HG02763 (cell line): ENCODE measurements around the gene ELK4.
A peak's percentile ranks its signal among the peaks of the same experiment; 100 is the strongest.
"Not testable (repeated sequence)": the region's sequence is repeated elsewhere in the genome, so short reads cannot be mapped to it uniquely, and the experiment has no call there.

Experiments
- ATAC-seq: cut with Tn5 transposase; IDR thresholded peaks from one replicate; pipeline ENCODE4 v1.9.1; 2021; ENCODE audit warnings: mild to moderate bottlenecking, moderate library complexity; ENCODE audit not compliant: unreplicated experiment

Gene ELK4

DNA sequence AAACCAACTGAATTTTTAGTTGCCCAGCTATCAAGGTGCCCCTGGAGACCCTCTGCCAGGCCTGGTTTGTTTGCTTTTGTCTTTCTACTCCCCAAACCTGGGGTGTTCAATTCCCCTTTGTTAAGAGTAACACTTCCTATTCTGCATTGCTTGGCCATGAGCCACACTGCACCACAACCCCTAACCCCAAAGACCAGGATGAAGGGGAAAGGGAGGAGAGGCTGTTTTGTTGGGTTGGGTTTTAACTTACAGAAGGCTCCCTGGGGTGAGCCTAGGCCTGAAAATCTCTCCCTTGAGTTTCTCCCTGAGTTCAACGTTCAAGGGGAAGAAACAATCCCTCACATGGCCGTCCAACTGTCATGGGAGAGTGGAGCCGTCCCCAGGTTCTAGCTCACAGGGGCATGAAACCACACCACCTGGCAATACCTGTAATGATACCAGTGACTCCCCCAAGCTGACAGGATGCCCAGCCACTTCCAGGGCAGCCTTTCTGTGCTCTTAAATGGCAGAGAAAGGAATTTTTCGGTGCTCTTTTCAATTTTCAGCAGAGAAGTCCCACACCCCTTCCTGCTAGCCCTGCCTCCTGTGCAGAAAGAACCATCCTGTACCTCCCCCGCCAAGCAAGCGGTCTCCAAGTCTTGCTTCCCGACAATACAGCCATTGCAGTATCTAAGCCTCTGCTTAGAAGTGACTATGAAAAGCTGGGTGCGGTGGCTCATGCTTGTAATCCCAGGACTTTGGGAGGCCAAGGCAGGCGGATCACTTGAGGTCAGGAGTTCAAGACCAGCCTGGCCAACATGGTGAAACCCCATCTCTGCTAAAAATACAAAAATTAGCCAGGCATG, 33.6 kb upstream of the ELK4 start:
- ATAC-seq, result no peak

DNA sequence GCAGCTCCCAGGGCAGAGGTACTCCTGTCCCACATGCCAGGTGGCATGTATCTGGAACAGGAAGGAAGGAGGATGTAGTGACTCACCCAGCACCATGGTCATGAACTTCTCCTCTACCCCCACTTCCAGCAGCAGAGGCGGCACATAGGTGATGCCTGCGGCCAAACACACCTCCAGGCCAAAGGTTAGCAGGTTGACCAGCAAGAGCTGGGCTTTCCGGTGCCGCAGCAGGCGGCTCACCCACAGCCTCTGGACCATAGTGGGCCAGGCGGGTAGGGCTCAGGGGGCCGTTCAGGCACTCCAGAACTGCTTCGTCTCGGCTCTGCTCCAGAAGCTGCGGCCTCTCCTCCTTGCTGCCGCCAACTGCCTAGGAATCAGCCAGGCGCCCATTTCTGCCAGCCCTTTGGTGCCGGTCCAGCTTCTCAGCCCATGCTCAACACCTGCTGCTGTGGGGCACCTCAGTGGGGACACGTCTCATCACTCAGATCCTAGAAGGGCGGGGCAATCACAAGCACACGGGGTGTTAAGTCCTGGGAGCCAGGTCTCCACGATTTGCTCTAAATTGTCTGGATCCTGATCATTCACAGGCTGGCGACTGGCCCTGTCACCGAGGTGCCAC, 32.7 kb upstream of the ELK4 start:
- ATAC-seq, result no peak

DNA sequence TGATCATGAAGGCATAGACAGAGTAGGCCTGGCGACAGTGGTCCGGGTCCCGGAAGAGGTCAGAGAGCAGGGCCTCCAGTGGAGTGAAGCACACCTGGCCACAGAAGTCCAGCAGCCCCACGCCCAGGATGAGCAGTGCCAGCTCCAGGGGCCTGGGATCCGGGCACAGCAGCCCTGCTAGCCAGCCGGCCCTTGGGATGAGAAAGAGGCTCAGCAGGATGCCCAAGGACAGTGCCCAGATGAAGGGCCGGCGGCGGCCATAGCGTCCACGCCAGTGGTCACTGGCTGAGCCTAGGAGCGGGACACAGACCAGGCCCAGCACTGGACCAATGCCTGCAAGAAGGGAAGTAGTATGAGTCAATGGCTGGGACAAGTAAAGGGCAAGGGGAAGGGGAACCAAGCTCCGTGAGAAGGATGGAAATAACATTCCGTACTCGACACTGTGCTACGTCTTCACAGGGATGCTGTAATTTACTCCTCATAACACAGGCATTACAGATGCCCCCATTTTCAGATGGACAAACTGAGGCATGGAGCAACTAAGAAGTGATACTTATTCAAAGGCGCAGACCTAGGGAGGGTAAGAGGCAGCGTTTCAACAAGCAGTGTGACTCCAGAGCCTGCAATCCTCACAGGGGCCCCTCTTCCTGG, 31.6 kb upstream of the ELK4 start:
- no peak for ATAC-seq

DNA sequence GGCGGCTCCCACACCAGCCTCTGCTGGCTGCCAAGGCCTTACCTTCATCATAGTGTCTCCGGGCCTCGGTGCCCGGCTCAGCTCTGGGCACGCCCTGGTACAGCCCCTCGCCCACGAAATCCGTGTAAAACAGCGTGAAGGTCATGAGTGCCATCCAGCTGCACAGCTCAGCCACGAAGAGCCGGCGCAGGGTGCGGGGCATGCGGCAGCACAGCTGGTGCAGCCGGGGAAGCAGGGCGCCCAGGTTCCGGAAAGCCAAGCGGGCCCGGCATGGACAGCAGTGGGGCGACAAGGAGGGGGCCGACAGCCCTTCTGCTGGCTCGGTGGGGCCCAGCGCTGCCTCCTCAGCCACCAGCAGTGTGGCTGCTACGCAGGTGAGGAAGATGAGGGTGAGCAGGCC, 31.0 kb upstream of the ELK4 start:
- ATAC-seq, result no peak

DNA sequence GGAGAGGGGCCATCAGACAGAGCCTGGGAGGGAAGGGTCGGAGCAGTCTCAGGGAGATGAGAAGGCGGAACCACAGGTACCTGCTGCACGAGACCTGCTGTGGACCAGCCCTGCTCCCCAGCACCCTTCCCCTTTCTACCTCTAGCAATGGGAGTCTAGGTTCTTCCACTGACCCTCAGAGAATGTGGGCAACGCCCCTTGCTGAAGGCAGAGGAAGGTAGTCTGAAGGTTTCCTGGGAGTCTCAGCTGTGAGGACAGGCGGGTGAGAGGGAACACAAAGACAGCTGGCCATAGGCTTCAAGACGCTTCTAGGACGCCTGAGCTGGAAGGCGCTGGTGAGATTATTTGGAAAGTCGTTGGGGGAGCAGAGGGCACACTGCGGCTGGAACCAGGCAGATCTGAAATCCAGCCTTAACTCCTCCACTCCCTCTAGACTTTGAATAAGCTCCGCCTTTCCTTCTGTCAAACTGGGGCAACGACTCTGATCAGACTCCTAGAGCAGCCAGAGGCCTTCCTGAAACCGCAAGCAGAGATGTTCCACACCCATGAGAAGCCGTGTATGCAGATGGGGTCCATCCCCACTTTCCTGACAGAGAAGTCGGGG, 30.4 kb upstream of the ELK4 start:
- ATAC-seq, result no peak

DNA sequence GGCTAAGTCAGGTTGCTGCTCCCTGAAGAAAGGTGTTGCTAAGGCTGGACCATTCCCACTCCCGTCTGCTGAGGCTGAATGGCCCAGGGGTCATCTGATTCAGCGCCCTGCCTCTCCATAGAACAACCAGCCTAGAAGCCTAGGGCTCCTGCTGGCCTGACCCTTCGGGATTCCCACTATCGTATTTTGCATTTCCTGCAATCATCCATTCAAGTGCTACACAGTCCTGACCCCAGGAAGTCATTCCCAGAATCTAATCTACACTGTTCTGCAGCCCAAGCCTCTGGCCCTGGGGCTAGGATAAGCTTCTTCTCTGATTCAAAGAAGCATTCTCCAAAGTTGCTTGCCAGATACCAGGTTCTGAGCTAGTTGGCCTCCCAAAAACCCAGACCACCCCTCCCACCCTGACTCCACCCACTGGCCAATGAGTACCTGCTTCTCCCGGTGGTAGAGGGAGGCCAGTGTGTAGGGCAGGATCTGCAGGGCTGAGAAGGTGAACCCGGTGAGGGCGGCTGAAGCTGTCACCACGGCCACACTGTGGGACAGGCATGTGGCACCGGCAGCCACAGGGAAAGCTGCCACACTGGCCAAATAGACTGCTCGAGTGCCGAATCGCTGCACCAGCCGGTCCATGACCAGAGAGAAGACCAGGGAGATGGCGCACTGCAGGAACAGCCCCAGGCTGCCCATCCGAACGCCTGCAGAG, 29.8 kb upstream of the ELK4 start:
- ATAC-seq, result no peak

DNA sequence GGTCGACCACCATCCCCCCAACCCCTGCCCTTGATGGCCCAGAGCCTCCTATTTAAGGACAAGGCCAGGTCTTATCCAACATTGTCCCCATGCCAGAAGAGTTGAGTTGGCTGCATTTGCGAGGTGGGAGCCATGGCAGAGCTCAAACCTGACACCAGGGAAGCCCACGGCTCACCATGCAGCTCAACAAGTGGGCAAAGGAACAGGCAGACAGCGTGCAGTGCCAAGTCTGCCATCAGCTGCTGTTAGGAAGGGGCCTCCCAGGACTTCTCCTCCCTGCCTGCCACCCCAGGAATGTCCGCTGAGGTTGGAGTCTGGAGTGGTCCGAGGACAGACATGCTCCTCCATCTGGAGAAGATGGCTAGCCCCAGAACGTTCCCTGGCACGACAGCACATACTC, 28.6 kb upstream of the ELK4 start:
- no peak for ATAC-seq

DNA sequence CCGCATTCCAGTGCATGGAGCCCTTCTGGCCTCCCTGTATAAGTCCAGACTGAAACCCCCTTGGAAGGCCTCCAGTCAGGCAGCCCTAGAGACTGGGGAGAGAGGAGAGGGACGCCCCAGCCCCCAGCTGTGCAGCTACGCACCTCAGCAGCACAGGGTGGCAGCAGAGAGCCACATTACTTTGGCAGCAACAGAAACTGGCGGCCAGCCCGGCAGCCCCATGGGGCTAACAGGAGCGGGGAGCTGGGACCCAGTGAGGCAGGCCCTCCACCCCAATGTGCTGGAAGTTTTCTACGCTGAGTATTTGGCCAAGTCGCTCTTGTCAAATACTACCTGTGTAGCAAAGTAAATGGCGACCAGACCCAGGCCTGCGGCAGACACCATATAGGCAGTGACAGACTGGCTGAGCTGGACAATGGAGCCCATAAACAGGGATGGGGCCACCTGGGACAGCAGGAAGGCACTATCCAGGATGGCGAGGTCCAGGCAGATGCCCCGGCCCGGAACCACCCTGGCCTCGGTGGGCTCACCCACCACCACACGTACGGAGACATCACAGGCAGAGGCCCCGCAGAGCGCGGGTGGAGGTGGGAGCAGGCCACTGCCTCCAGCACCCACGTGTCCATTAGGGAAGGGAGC, 27.3 kb upstream of the ELK4 start:
- peak; percentile 60 for ATAC-seq

DNA sequence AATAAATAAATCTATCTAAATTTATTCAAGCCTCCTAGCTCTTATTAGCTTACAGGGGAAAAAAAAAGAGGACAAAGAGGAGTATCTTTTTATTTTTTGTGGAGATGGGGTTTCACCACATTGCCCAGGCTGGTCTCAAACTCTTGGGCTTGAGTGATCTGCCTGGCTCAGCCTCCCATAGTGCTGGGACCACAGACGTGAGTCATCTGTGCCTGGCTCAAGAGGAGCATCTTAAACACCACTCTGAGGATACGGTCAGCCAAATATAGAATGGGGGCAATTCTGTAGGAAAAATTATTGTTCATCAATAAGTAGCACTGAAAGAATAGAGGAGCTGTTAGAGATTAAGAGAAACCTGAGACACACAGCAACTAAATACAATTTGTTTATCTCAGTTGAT, 24.4 kb upstream of the ELK4 start:
- no peak for ATAC-seq

DNA sequence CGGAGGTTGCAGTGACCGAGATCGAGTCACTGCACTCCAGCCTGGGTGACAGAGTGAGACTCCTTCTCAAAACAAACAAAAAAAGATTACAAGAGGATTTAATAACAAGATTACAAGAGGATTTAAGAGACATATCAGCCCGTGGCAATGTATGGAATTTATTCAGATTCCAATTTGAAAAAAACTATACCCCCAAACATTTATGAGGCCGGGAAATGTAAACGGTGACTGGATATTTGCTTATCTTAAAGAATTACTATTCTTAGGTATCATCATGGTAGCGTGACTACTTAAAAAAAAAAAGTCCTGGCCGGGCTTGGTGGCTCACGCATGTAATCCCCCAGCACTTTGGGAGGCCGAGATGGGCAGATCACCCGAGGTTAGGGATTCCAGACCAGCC, 21.2 kb upstream of the ELK4 start:
- ATAC-seq, result no peak

DNA sequence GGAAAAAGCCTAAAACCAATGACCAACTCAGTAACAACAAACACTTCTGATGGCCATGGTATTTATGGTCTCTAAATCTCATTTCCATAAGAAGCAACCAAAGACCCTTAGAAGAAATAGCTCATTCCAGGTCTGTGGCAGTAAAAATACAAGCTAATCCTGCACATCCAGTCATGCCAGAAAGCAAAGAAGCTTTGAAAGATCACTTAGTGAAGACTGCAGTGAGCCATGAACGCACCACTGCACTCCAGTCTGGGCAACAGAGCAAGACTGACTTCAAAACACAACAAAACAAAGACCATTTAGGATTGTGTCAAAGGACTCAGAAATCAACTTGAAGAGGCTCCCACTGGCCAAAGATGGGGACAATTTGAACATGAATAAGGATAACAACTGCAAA, 18.4 kb upstream of the ELK4 start:
- no peak for ATAC-seq

DNA sequence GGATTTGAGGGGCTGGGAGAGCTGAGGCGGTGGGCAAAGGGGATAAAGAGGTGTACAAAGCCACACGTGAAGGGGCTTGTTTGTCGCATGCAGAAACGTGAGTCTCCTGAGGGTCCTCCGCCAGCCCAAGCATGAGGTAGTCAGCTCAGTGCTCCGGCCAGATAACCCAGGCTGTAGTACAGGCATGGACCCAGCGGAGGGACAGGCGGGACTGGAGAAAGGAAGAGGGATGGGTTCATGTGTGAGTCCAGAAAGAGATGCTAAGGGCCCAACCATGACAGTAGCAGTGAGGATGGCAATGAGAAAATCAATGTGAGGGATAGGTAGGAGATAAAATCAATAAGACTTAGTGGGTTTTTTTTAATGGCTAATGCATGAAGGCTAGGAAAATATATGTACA, 13.7 kb upstream of the ELK4 start:
- ATAC-seq, result no peak

DNA sequence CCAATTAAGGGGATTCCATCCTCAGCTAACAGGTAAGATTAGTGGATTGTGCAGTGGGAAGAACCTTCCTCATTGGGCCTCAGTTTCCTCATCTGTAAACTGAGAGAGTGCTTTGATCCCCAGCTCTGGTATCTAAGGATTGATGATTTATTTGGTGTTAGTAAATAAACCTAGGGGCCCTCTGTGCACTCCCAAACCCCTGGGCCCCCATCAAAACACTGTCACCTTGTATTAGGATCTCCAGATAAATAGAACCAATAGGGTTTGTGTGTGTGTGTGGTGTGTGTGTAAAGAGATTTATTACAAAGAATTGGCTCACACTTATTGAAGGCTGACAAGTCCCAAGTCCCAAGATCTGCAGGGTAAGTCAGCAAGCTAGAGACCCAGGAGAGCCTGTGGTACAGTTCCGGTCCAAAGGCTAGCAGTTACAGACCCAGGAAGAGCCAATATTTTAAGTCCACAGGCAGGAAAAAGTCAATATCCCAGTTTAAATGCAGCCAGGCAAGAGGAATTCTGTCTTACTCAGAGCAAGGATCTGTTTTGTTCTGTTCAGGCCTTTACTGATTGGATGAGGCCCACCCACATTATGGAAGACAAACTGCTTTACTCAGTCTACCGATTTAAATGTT, 11.0 kb upstream of the ELK4 start:
- no peak for ATAC-seq

DNA sequence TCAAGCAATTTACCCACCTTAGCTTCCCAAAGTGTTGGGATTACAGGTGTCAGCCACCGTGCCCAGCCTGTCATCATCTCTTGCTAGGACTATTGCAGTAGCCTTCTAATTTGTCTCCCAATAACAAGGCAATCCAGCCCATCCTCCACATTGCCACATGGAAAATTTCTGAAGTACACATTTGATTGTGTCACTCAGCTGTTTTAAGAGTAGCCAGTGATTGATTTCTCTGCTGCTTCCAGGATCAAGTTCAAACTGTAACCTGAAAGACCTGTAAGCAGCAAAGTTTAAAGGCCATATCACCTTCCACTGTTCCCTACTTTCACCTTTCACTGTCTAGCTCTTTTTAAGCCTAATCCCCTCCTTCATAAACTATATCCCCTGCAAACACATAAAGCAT, 7.8 kb upstream of the ELK4 start:
- no peak for ATAC-seq

DNA sequence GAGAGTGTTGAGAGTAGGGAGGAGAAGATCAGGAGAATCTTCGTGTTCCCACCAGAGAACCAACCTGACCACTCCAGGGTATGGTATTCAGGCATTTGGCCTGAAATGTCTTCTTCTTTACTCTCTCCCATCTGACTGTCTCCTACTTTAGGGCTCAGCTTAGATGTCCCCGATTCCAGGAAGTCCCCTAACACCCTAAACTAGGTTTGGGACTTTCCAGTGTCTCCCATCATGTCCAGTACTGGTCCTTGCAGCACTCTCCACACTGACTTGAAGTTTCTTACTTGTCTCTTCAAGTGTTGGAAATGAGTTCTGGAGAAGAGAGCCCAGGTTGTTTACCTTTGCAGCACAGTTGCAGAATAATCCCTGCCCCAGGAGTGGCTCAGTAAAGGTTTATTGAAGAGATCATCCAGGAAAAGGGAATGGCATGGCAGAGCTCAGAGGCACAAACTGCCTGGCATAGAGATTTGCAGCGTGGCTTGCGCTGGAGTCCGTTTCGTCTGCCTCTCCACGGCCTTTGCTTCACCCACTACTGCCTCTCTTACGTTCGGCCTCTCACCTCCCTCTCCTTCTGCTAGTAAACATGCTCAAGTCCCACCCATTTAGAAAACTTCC, 6.2 kb upstream of the ELK4 start:
- no peak for ATAC-seq

DNA sequence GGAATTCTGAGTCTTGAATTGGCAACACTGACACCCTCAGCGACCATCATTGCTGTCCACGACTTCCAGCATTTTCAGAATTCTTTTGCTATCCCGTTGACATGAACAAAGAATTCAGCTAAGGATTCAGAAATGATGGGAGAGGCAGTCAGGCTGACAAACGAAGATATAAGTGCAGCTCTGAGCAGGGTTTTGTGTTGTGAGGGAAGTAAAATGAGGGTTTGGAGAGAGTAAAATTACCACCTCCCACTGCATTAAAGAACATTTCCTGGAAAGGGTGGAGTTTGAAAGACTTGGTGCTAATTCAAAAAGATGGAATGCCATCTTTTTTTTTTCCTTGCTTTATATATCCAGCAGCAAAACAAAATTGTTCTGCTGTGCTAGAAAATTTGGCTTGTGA, 4.9 kb upstream of the ELK4 start:
- ATAC-seq, result no peak

DNA sequence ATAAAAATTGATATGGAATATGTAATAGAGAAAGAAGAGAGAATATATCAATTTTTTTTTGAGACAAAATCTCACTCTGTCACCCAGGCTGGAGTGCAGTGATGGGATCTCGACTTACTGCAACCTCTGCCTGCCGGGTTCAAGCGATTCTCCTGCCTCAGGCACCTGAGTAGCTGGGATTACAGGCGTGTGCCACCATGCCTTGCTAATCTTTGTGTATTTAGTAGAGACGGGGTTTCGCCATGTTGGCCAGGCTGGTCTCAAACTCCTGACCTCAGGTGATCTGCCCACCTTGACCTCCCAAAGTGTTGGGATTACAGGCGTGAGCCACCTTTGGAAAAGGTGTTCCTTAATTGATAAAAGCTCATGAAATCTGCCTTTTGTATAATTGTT, 4.3 kb upstream of the ELK4 start:
- ATAC-seq, result not testable (repeated sequence)

DNA sequence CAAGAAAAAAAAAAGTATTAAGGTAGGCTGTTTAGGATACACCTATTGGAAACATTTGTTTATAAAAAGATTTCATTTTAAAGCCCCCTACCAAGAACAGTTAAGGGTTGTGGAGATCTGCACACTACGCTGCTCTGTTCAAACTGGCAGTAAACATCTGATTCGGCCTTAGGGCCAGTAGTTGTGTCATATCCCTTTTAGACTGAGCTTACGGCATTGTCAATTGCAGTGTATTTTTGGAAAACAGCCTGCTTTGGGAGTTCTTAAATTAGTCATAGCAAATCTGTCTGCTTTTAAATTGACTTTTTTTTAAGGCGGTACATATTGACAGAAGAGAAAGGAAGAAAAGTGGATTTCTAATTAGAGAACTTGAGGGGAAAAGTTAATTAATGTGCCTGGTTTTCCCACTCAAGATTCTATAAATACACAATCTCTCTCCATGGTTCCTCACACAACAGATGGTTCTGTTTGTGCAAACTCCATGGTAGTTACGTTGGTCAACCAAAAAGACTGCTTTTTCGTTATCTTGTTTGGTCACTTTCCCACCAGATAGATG, 1.7 kb upstream of the ELK4 start:
- no peak for ATAC-seq

DNA sequence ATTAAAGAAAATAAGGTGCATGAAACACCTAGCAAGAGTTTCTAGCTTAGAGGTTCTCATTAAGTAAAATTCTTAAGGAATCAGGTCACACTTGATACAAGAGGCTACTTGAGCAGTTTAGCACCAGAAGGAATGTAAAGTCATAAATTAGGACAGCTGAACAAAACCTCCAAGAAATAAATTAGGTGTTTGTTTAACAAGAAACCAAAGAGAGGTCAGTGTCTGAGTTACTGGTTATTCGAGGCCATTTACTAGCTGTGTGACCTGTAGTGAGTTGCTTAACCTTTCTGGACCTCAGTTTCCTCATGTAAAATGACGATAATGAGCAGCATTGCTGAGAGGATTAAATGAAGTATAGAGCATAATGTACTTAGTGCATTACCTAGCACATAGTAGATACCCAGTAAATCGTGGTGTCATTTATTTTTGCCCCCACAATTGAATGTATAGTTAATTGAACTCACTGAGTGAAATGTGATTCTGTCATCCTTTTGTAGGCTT, 908 bp upstream of the ELK4 start:
- ATAC-seq, result no peak
